Measurements from ENCODE around the gene SYT3. TPM values are rescaled to one million over a fixed set of nuclear protein-coding genes. Genes with fewer than 3 reads are reported as not detected.

The SYT3 gene
- total RNA-seq, 1 experiment from 2014 or later: 14.6 TPM

- ChIA-PET POLR2A (interaction anchor here (0.8 kb wide), 1 partner anchor 16 kb away, joined by 3 read pairs; no protein-coding TSS in a partner anchor), CTCF (interaction anchor here (1.7 kb wide), 1 partner anchor 48 kb away, joined by 7 read pairs; no protein-coding TSS in a partner anchor)
- Mint-ChIP-seq H3K9me3 (0 out of 2 replicates have a peak, but pooled peaks cover 4% of the 10 kb centered on the region), H3K36me3 (peaks cover 3% of the 10 kb centered on the region; the same call in 1 of the 2 replicates), H3K4me3 (no peak overlapping the region), H3K4me1 (peaks cover 31% of the 10 kb centered on the region), H3K27me3 (ENCODE audit: low read depth) (peaks cover 84% of the 10 kb centered on the region), H3K27ac (no peak overlapping the region)
- 0 out of 2 replicates have a peak, but pooled peaks have one; percentile 58 for TF ChIP-seq USF1 (CRISPR knock-in tag; IDR thresholded peaks at IDR 0.05)
- TF ChIP-seq ZNF121 (CRISPR knock-in tag; IDR thresholded peaks at IDR 0.05): no peak
- TF ChIP-seq ZNF416 (CRISPR knock-in tag; IDR thresholded peaks at IDR 0.05): no peak
- TF ChIP-seq GTF2I (CRISPR knock-in tag; conservative IDR thresholded peaks at IDR 0.05): peak; percentile 91
- peak; percentile 76 for TF ChIP-seq USF2 (CRISPR knock-in tag; IDR thresholded peaks at IDR 0.05)
- DNase-seq (ENCODE audit: low spot score) (no peak), ATAC-seq (no peak)
These were observed 37.0 kb upstream of the SYT3 start for GRCh38 chr19:50676625-50677197.

GRCh38 chr19:50673118-50673517, 33.4 kb upstream of the SYT3 start:
- Mint-ChIP-seq H3K9me3 (0 out of 2 replicates have a peak, but pooled peaks cover 4% of the 10 kb centered on the region), H3K27me3 (ENCODE audit: low read depth) (peaks cover 82% of the 10 kb centered on the region), H3K4me3 (no peak overlapping the region)

More at GRCh38 chr19:50673118-50673517, 33.4 kb upstream of the SYT3 start:
- no peaks in the 10 kb centered on the region for H3K36me3 Mint-ChIP-seq
- DNase-seq (ENCODE audit: low spot score) (no peak), ATAC-seq (0 out of 2 replicates have a peak, but pooled peaks have one; percentile 12)
- H3K27ac Mint-ChIP-seq: no peak overlapping the region
- CTCF ChIA-PET: interaction anchor here (0.6 to 1.2 kb wide), 2 partner anchors 45 to 65 kb away, joined by 3 read pairs; no protein-coding TSS in a partner anchor
- H3K4me1 Mint-ChIP-seq: peaks cover 32% of the 10 kb centered on the region
- TF ChIP-seq FOXP1 (CRISPR knock-in tag; IDR thresholded peaks at IDR 0.05; ENCODE audit: borderline replicate concordance) (no peak), RORB (CRISPR knock-in tag; IDR thresholded peaks at IDR 0.05) (no peak), CREM (CRISPR knock-in tag; IDR thresholded peaks at IDR 0.05) (no peak), ZNF281 (CRISPR knock-in tag; IDR thresholded peaks at IDR 0.05) (no peak), ESRRA (CRISPR knock-in tag; IDR thresholded peaks at IDR 0.05; ENCODE audit: borderline replicate concordance) (no peak), ZNF232 (CRISPR knock-in tag; IDR thresholded peaks at IDR 0.05) (no peak), TEAD1 (CRISPR knock-in tag; IDR thresholded peaks at IDR 0.05) (no peak), GRHL2 (CRISPR knock-in tag; IDR thresholded peaks at IDR 0.05; ENCODE audit: insufficient replicate concordance, severe bottlenecking) (no peak), ZNF219 (CRISPR knock-in tag; IDR thresholded peaks at IDR 0.05; ENCODE audit: borderline replicate concordance) (no peak), ZNF671 (CRISPR knock-in tag; IDR thresholded peaks at IDR 0.05) (no peak), CREB1 (CRISPR knock-in tag; IDR thresholded peaks at IDR 0.05) (no peak)
- TF ChIP-seq, protein P1, sequence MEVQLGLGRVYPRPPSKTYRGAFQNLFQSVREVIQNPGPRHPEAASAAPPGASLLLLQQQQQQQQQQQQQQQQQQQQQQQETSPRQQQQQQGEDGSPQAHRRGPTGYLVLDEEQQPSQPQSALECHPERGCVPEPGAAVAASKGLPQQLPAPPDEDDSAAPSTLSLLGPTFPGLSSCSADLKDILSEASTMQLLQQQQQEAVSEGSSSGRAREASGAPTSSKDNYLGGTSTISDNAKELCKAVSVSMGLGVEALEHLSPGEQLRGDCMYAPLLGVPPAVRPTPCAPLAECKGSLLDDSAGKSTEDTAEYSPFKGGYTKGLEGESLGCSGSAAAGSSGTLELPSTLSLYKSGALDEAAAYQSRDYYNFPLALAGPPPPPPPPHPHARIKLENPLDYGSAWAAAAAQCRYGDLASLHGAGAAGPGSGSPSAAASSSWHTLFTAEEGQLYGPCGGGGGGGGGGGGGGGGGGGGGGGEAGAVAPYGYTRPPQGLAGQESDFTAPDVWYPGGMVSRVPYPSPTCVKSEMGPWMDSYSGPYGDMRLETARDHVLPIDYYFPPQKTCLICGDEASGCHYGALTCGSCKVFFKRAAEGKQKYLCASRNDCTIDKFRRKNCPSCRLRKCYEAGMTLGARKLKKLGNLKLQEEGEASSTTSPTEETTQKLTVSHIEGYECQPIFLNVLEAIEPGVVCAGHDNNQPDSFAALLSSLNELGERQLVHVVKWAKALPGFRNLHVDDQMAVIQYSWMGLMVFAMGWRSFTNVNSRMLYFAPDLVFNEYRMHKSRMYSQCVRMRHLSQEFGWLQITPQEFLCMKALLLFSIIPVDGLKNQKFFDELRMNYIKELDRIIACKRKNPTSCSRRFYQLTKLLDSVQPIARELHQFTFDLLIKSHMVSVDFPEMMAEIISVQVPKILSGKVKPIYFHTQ (CRISPR knock-in tag; IDR thresholded peaks at IDR 0.05): no peak
- POLR2A ChIA-PET: no interaction called here
